ENCODE data around the gene IL32. TPM values are rescaled to one million over a fixed set of nuclear protein-coding genes. Genes with fewer than 3 reads are reported as not detected.

IL32 gene
- total RNA-seq, 3 donors from 2014 or later (not counting 1 experiment from before 2014, with no cell fraction given), result 305 to 562 (median 319) TPM

GRCh38 chr16:3017794-3018506 lies 47.5 kb upstream of the IL32 start, which contains the start of gene CLDN6:
TSS of gene CLDN6 (minus strand) at chr16:3018183. CDS start at chr16:3016021, 2,162 bp downstream.
- no peaks in the 10 kb centered on the region for H3K9me3 ChIP-seq (ENCODE audit: control insufficient read depth, insufficient read depth, low read length)
- no peaks in the 10 kb centered on the region for H3K36me3 Mint-ChIP-seq
- no peak within 1 kb of the TSS for H3K27ac Mint-ChIP-seq
- ATAC-seq, result no peak
- TF ChIP-seq, protein P1, sequence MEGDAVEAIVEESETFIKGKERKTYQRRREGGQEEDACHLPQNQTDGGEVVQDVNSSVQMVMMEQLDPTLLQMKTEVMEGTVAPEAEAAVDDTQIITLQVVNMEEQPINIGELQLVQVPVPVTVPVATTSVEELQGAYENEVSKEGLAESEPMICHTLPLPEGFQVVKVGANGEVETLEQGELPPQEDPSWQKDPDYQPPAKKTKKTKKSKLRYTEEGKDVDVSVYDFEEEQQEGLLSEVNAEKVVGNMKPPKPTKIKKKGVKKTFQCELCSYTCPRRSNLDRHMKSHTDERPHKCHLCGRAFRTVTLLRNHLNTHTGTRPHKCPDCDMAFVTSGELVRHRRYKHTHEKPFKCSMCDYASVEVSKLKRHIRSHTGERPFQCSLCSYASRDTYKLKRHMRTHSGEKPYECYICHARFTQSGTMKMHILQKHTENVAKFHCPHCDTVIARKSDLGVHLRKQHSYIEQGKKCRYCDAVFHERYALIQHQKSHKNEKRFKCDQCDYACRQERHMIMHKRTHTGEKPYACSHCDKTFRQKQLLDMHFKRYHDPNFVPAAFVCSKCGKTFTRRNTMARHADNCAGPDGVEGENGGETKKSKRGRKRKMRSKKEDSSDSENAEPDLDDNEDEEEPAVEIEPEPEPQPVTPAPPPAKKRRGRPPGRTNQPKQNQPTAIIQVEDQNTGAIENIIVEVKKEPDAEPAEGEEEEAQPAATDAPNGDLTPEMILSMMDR (IDR thresholded peaks at IDR 0.05), result no peak
- H3K27me3 Mint-ChIP-seq (ENCODE audit: low read depth in 2 of 2), result peaks cover 0 to 5% of the 10 kb centered on the region in 2 donors
- 20% methylated on average over 50 of the region's 52 CpGs for WGBS (ENCODE audit: insufficient coverage)
- H3K36me3 ChIP-seq (ENCODE audit: control insufficient read depth, insufficient read depth, low read length), result no peaks in the 10 kb centered on the region
- H3K27ac ChIP-seq (ENCODE audit: low read length), result no peak within 1 kb of the TSS
- DNase-seq, result peak in 1 of 2 donors; percentile 57
- no peaks in the 10 kb centered on the region for H3K9me3 Mint-ChIP-seq
- H3K27me3 ChIP-seq (ENCODE audit: control insufficient read depth, insufficient read depth, low read length), result peaks cover 6% of the 10 kb centered on the region
- H3K4me3 Mint-ChIP-seq, result no peak within 1 kb of the TSS
- H3K4me3 ChIP-seq (ENCODE audit: low read length), result no peak within 1 kb of the TSS
- peaks cover 23 to 38% of the 10 kb centered on the region in 2 donors for H3K4me1 Mint-ChIP-seq
- intact Hi-C loops (cut with micrococcal nuclease), result no loop called here
- peaks cover 47% of the 10 kb centered on the region for H3K4me1 ChIP-seq (ENCODE audit: control insufficient read depth, insufficient read depth, low read length)

- H3K36me3 Mint-ChIP-seq, result no peaks in the 10 kb centered on the region
- H3K9me3 Mint-ChIP-seq, result no peaks in the 10 kb centered on the region
- Histone ChIP-seq H3K27ac (ENCODE audit: low read length) (no peak overlapping the region), H3K4me3 (ENCODE audit: low read length) (peak overlapping the region; percentile 40), H3K36me3 (ENCODE audit: control insufficient read depth, insufficient read depth, low read length) (no peaks in the 10 kb centered on the region), H3K27me3 (ENCODE audit: control insufficient read depth, insufficient read depth, low read length) (peaks cover 6% of the 10 kb centered on the region), H3K9me3 (ENCODE audit: control insufficient read depth, insufficient read depth, low read length) (no peaks in the 10 kb centered on the region), H3K4me1 (ENCODE audit: control insufficient read depth, insufficient read depth, low read length) (peaks cover 61% of the 10 kb centered on the region)
- DNase-seq, result no peak
- 32% methylated on average over 39 of the region's 40 CpGs for WGBS (ENCODE audit: insufficient coverage)
- H3K4me3 Mint-ChIP-seq, result peak overlapping the region; percentile 92
- no peak for ATAC-seq
- intact Hi-C loops (cut with micrococcal nuclease), result no loop called here
- H3K27me3 Mint-ChIP-seq (ENCODE audit: low read depth in 2 of 2), result no peaks in the 10 kb centered on the region
- TF ChIP-seq, protein P1 (IDR thresholded peaks at IDR 0.05), result no peak
- peak overlapping the region; percentile 65 to 91 for H3K27ac Mint-ChIP-seq
- peaks cover 35 to 54% of the 10 kb centered on the region in 2 donors for H3K4me1 Mint-ChIP-seq
Observed at GRCh38 chr16:3019594-3020246, 45.7 kb upstream of the IL32 start.

DNA sequence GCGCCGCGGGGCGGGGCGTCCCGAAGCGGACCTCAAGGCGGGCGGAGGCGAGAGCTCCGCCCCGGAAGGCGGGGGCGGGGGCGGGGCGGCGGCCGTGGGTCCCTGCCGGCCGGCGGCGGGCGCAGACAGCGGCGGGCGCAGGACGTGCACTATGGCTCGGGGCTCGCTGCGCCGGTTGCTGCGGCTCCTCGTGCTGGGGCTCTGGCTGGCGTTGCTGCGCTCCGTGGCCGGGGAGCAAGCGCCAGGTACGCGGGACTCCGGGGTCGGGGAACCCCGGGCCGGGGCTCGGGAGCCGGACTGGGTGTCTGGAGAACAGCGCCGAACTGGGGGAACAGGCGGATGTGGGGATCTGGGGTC lies 45.2 kb upstream of the IL32 start, which contains the start of gene TNFRSF12A:
TSS of gene TNFRSF12A (plus strand) at position 122 of the 357 bp plus-strand sequence. CDS start at position 152, 30 bp downstream.
- Mint-ChIP-seq H3K4me3 (peak within 1 kb of the TSS; percentile 92), H3K27ac (peak within 1 kb of the TSS; percentile 91 to 92), H3K9me3 (no peaks in the 10 kb centered on the region), H3K4me1 (peaks cover 35 to 54% of the 10 kb centered on the region in 2 donors), H3K36me3 (no peaks in the 10 kb centered on the region), H3K27me3 (ENCODE audit: low read depth in 2 of 2) (no peaks in the 10 kb centered on the region)
- intact Hi-C loops (cut with micrococcal nuclease), result no loop called here
- Histone ChIP-seq H3K4me1 (ENCODE audit: control insufficient read depth, insufficient read depth, low read length) (peaks cover 63% of the 10 kb centered on the region), H3K27me3 (ENCODE audit: control insufficient read depth, insufficient read depth, low read length) (peaks cover 6% of the 10 kb centered on the region), H3K27ac (ENCODE audit: low read length) (peak within 1 kb of the TSS; percentile 41), H3K36me3 (ENCODE audit: control insufficient read depth, insufficient read depth, low read length) (no peaks in the 10 kb centered on the region), H3K4me3 (ENCODE audit: low read length) (peak within 1 kb of the TSS; percentile 52), H3K9me3 (ENCODE audit: control insufficient read depth, insufficient read depth, low read length) (no peaks in the 10 kb centered on the region)
- under 1% methylated on average over 49 of the region's 49 CpGs for WGBS (ENCODE audit: insufficient coverage)
- ATAC-seq (peak; percentile 25 to 64 (median 48)), DNase-seq (peak; percentile 70 to 83)
- TF ChIP-seq, protein P1 (IDR thresholded peaks at IDR 0.05), result no peak

Data from natural killer cell (primary cell).